Activated naive CD8-positive, alpha-beta T cell treated with anti-CD3 and anti-CD28 coated beads, Interleukin-2, amount 10 ng/mL, durations not matched to agents 7 days and 5 days (primary cell): ENCODE results near the gene IER5. TPM values are rescaled to one million over a fixed set of nuclear protein-coding genes. Genes with fewer than 3 reads are reported as not detected.

Experiments
- ATAC-seq: fragments of 150-1000 bp; cut with Tn5 transposase; one replicate; pipeline ENCODE4 v1.10.0; 2021; ENCODE audit warnings: low read depth, moderate library complexity
- POLR2A ChIA-PET: fragments of 350-600 bp; sonication (Branson Sonifier 250); formaldehyde crosslinking; loops from one replicate; lab custom pipeline; 2021; ENCODE audit warnings: antibody characterized with exemption; lab: Charles Lee
- DNase-seq: peaks from one replicate; pipeline ENCODE4 v3.0.0; 2021
- H3K27ac Mint-ChIP-seq: one replicate; pipeline ENCODE4 v1.8.0; 2022; ENCODE audit warnings: mild to moderate bottlenecking, mixed read lengths
- H3K27me3 Mint-ChIP-seq: one replicate; pipeline ENCODE4 v1.8.0; 2022; ENCODE audit warnings: mild to moderate bottlenecking, moderate library complexity, mixed read lengths
- H3K36me3 Mint-ChIP-seq: one replicate; pipeline ENCODE4 v1.8.0; 2021; ENCODE audit warnings: mild to moderate bottlenecking, mixed read lengths
- H3K4me1 Mint-ChIP-seq: one replicate; pipeline ENCODE4 v1.8.0; 2021; ENCODE audit warnings: mixed read lengths
- H3K4me3 Mint-ChIP-seq: one replicate; pipeline ENCODE4 v1.8.0; 2022; ENCODE audit warnings: mild to moderate bottlenecking, moderate library complexity, mixed read lengths
- H3K9me3 Mint-ChIP-seq: one replicate; pipeline ENCODE4 v1.8.0; 2021; ENCODE audit warnings: mixed read lengths
- total RNA-seq, 2 experiments: library from RNA; stranded (reverse); gene quantifications; one replicate each; pipeline ENCODE4 v1.2.3, GENCODE V29; 2021

Gene IER5
- total RNA-seq, 2 experiments from 2014 or later: 36.6 to 36.8 TPM

GRCh38 chr1:181104042-181104789 is 15.7 kb downstream of the IER5 start:
- H3K4me3 Mint-ChIP-seq: peak overlapping the region; percentile 84
- POLR2A ChIA-PET: interaction anchor here (0.8 to 12.2 kb wide), 10 partner anchors 8 to 42 kb away, joined by 3 to 244 read pairs (median 10); partner anchors contain the start of gene IER5
- no peak for ATAC-seq
- no peaks in the 10 kb centered on the region for H3K36me3 Mint-ChIP-seq
- no peaks in the 10 kb centered on the region for H3K9me3 Mint-ChIP-seq
- peaks cover 67% of the 10 kb centered on the region for H3K4me1 Mint-ChIP-seq
- no peak for DNase-seq
- H3K27me3 Mint-ChIP-seq: peaks cover 25% of the 10 kb centered on the region
- H3K27ac Mint-ChIP-seq: peak overlapping the region; percentile 82

DNA sequence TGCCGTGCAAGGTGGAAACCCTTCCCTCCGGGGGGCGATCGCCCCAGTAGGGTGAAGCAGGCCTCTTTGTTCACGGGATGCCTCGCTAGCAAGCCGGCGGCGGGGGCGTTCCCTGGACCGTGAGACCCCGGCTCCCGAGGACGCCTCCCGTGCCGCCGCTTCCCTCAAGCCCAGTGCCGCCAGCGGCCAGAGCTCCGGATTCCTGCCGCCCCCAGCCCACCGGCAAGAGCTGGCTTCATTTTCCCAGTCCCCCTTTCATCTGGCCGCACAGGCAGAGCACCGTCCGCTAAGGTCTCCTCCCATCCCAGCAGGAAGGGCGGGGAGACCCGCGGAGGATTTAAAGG is 16.3 kb downstream of the IER5 start:
- ATAC-seq: peak; percentile 32

DNA sequence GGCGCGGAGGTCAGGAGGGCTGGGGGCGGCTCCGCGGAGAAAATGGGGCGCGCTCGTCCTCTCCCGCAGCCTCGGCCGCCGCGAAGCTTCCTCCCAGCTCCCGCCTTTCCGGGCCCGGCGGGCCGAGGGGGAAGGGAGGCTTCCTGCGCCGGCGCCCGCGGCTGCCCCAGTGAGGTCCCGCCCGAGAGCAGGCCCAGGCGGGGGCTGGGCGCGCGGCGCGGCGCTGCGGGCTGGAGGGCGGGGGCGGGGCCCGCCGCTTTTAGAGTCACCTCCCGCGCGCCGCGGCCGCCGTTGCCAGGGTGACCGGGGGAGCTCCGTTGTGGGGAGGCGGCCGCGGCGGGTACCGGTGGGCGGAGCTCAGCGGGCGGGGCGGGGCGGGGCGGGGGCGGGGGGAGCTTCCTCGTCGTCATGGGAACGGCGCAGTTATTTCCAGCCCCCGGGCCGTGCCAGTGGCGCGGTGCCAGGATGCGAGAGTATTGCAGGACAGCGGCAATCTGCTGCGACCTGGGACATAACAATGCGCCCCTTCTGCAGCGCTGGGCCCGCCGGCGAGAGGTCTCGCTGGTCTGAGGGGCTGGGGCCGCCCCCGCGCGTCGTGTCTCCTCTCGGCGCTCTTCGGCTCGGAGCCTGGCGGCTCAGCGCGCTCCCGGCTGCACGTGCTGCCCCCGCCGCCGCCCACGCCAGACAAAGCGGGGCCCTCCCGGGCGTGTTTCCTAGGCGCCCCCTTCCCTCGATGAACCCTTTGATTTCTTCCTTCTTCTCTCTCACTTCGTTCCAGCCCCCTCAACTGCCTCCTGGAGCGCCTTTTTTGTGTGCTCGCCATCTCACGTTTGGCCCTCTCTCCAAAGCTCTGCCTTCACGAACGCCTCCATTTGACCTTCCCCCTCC is 16.9 kb downstream of the IER5 start:
- peak overlapping the region; percentile 49 for H3K27ac Mint-ChIP-seq
- no peaks in the 10 kb centered on the region for H3K9me3 Mint-ChIP-seq
- H3K36me3 Mint-ChIP-seq: no peaks in the 10 kb centered on the region
- peaks cover 58% of the 10 kb centered on the region for H3K4me1 Mint-ChIP-seq
- POLR2A ChIA-PET: interaction anchor here (0.7 to 12.2 kb wide), 14 partner anchors 9 to 72 kb away, joined by 3 to 244 read pairs (median 7); partner anchors contain the start of gene IER5
- peak overlapping the region; percentile 85 for H3K4me3 Mint-ChIP-seq
- DNase-seq (peak; percentile 95), ATAC-seq (peak; percentile 84)
- H3K27me3 Mint-ChIP-seq: peaks cover 34% of the 10 kb centered on the region

More for the DNA sequence above, 16.3 kb downstream of the IER5 start:
- H3K36me3 Mint-ChIP-seq: no peaks in the 10 kb centered on the region
- no peak for DNase-seq
- no peaks in the 10 kb centered on the region for H3K9me3 Mint-ChIP-seq
- POLR2A ChIA-PET: interaction anchor here (0.7 to 12.2 kb wide), 14 partner anchors 8 to 72 kb away, joined by 3 to 244 read pairs (median 7); partner anchors contain the start of gene IER5
- H3K27ac Mint-ChIP-seq: peak overlapping the region; percentile 82
- H3K27me3 Mint-ChIP-seq: peaks cover 28% of the 10 kb centered on the region
- H3K4me3 Mint-ChIP-seq: peak overlapping the region; percentile 84
- H3K4me1 Mint-ChIP-seq: peaks cover 62% of the 10 kb centered on the region

DNA sequence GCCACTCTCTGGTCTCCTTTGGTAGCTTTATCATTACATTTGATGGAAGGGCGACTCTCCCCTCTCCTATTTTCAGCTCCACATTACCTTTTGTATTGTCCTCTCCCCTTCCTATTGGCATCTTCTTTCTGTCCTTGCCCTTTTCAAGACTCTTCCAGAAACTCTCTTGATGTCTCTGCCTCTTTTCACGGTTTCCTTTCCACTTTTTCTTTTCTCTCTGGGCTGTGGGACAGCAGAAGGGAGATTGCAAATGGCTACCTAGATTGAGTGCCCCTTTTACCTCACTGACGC is 17.5 kb downstream of the IER5 start:
- POLR2A ChIA-PET: interaction anchor here (1.2 to 12.2 kb wide), 9 partner anchors 10 to 73 kb away, joined by 3 to 244 read pairs (median 9); partner anchors contain the start of gene IER5
- Mint-ChIP-seq H3K4me3 (peak overlapping the region; percentile 85), H3K36me3 (no peaks in the 10 kb centered on the region), H3K27ac (peak overlapping the region; percentile 49), H3K4me1 (peaks cover 53% of the 10 kb centered on the region), H3K27me3 (peaks cover 34% of the 10 kb centered on the region), H3K9me3 (no peaks in the 10 kb centered on the region)
- ATAC-seq: no peak
- no peak for DNase-seq

DNA sequence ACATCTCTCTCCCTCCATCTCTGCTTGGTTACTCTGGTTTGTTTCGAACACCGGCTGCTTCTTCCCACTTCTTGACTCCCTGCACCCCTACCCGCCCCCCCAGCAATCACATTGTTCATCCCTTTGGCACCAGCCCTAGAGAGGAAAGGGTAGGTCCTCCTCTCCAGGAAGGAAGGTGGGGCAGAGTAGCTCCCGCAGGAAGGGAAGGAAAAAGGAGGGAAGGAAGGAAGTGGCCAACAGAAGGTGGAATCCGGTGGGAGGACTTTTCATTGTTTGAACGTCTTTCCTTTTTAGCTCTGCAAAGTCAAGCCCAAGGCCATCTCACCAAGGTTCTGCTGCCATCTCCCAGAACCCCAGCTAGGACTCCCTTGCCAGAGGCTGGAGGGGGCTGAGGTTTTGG is 18.0 kb downstream of the IER5 start:
- ATAC-seq: no peak
- H3K4me1 Mint-ChIP-seq: peaks cover 48% of the 10 kb centered on the region
- no peaks in the 10 kb centered on the region for H3K9me3 Mint-ChIP-seq
- DNase-seq: no peak
- POLR2A ChIA-PET: interaction anchor here (1.4 to 12.2 kb wide), 5 partner anchors 9 to 28 kb away, joined by 7 to 244 read pairs (median 11); partner anchors contain the start of gene IER5
- no peak overlapping the region for H3K27ac Mint-ChIP-seq
- peaks cover 34% of the 10 kb centered on the region for H3K27me3 Mint-ChIP-seq
- no peaks in the 10 kb centered on the region for H3K36me3 Mint-ChIP-seq
- peak overlapping the region; percentile 85 for H3K4me3 Mint-ChIP-seq

- Mint-ChIP-seq H3K4me3 (no peak overlapping the region), H3K9me3 (no peaks in the 10 kb centered on the region), H3K36me3 (no peaks in the 10 kb centered on the region), H3K27me3 (peaks cover 34% of the 10 kb centered on the region), H3K4me1 (peaks cover 42% of the 10 kb centered on the region), H3K27ac (no peak overlapping the region)
- no peak for ATAC-seq
- DNase-seq: no peak
- POLR2A ChIA-PET: interaction anchor here (4.5 to 12.2 kb wide), 2 partner anchors 19 to 20 kb away, joined by 17 to 244 read pairs; partner anchors contain the start of gene IER5
Observed at GRCh38 chr1:181107711-181108110, 19.2 kb downstream of the IER5 start.

DNA sequence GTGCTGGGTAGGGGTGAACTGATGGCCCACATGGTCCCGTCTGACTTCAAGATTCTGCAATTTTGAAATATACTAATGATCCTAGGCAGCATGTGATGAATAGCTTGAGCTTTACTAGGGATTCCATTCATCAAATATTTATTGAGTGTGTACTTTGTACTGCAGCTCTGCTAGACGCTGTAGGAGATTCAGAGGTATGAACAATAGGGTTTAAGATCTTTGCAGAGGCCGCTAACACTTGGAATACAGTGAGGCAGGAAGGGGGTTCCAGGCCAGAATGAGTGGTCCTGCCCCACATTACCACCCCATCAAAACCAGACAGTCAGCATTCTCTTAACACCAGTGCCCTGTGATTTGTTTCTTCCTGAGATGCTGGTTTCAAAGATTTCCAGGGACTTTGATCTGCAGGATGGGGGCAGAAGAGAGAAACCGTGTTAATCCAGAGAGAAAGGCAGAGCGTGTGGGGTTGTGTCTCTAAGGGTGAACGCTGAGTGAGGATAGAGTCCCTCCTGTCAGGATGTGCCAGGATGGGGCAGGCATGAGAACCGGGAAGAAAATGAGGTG is 19.9 kb downstream of the IER5 start:
- Mint-ChIP-seq H3K27me3 (peaks cover 34% of the 10 kb centered on the region), H3K4me3 (no peak overlapping the region), H3K9me3 (no peaks in the 10 kb centered on the region), H3K4me1 (peaks cover 37% of the 10 kb centered on the region), H3K27ac (peak overlapping the region; percentile 9), H3K36me3 (no peaks in the 10 kb centered on the region)
- POLR2A ChIA-PET: interaction anchor here (4.5 to 12.2 kb wide), 2 partner anchors 19 to 20 kb away, joined by 17 to 244 read pairs; partner anchors contain the start of gene IER5
- ATAC-seq (no peak), DNase-seq (no peak)

DNA sequence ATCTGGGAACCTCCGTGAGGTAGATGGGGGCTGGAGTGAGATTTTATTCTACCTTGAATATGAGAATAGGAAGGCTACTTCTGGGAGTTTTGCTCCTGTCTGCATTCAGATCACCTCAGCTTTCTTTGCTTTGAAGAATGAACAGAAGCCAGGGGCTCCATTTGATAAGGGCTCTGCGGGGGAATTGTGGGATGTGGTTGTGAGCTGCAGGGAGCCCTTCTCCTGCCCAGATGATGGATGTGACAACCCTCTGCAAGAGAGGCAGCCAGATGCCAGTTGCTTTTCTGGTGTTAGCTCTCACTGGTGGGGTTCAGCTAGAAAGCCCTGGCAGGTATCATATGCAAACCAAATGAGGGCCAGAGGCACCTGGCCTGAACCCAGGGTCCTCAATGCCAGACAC is 21.5 kb downstream of the IER5 start:
- H3K36me3 Mint-ChIP-seq: no peaks in the 10 kb centered on the region
- peaks cover 34% of the 10 kb centered on the region for H3K27me3 Mint-ChIP-seq
- no peak overlapping the region for H3K4me3 Mint-ChIP-seq
- POLR2A ChIA-PET: interaction anchor here (1.5 to 4.5 kb wide), 2 partner anchors 18 to 26 kb away, joined by 3 to 17 read pairs; no protein-coding TSS in a partner anchor
- H3K4me1 Mint-ChIP-seq: peaks cover 26% of the 10 kb centered on the region
- DNase-seq (no peak), ATAC-seq (no peak)
- H3K9me3 Mint-ChIP-seq: no peaks in the 10 kb centered on the region
- no peak overlapping the region for H3K27ac Mint-ChIP-seq

DNA sequence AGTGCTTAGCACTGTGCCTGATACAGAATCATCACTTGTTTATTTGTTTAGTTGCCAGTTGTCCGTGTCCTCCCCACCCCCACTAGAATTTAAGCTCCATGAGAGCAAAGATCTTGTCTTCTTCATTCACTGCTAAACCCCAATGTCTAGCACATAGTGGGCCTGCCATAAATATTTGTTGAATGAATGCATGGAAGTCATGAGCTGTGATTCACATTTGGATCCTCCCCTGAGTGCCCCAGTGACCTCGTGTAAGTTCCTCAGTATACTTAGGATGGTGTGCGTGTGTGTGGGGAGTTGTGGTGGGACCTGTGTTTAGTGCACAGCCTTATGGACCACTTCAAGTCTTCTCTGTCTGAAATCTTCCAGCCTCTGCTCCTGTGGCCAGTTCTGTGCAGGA is 23.1 kb downstream of the IER5 start:
- H3K27ac Mint-ChIP-seq: no peak overlapping the region
- DNase-seq: no peak
- no peaks in the 10 kb centered on the region for H3K9me3 Mint-ChIP-seq
- H3K36me3 Mint-ChIP-seq: no peaks in the 10 kb centered on the region
- H3K4me3 Mint-ChIP-seq: no peak overlapping the region
- peaks cover 24% of the 10 kb centered on the region for H3K4me1 Mint-ChIP-seq
- ATAC-seq: no peak
- peaks cover 32% of the 10 kb centered on the region for H3K27me3 Mint-ChIP-seq
- POLR2A ChIA-PET: no interaction called here

- H3K9me3 Mint-ChIP-seq: no peaks in the 10 kb centered on the region
- DNase-seq (no peak), ATAC-seq (no peak)
- POLR2A ChIA-PET: no interaction called here
- H3K27me3 Mint-ChIP-seq: peaks cover 26% of the 10 kb centered on the region
- H3K36me3 Mint-ChIP-seq: no peaks in the 10 kb centered on the region
- H3K27ac Mint-ChIP-seq: no peak overlapping the region
- H3K4me3 Mint-ChIP-seq: no peak overlapping the region
- peaks cover 23% of the 10 kb centered on the region for H3K4me1 Mint-ChIP-seq
Observed at GRCh38 chr1:181112071-181112929, 23.8 kb downstream of the IER5 start.

DNA sequence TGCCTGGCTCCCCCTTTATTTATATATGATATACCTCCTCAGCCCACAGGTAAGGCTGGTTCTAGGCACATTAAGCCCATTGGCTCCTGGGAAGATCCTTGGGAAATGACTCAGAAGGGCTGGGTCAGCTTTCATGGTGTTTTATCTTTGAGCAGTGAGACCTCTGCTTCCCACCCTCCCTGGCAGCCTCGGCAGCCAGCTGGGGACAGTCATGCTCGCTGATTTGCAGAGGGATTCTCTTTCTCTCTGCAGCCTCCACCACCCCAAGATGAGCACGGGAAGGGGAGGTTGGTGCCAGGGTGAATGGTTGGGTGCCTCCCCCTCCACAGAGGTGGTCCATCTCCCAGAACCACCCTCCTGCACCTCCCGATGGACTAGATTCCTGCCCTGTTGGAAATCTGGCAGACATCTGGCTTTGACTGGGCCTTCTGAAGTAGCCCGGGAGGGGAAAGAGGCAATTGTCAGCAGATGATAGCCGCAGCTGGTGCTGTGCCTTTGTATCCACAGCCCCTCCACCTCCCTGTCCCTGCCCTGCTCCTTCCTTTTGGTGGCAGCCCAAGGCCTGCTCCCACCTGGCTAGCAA is 24.6 kb downstream of the IER5 start:
- no peak for DNase-seq
- no peak overlapping the region for H3K27ac Mint-ChIP-seq
- H3K36me3 Mint-ChIP-seq: no peaks in the 10 kb centered on the region
- H3K9me3 Mint-ChIP-seq: no peaks in the 10 kb centered on the region
- H3K4me3 Mint-ChIP-seq: no peak overlapping the region
- peaks cover 18% of the 10 kb centered on the region for H3K4me1 Mint-ChIP-seq
- peaks cover 18% of the 10 kb centered on the region for H3K27me3 Mint-ChIP-seq
- POLR2A ChIA-PET: no interaction called here
- no peak for ATAC-seq
